GM20000 (cell line): ENCODE results near the gene LHFPL4.

Source experiments
- DNase-seq: peaks from one replicate; pipeline ENCODE4 v3.0.0; 2012; ENCODE audit warnings: low spot score
- TF ChIP-seq, protein P1 (sequence below): IDR thresholded peaks from 2 replicates; pipeline ENCODE4 v1.5.1; 2012; ENCODE audit warnings: mild to moderate bottlenecking, control low read depth; ENCODE audit errors: extremely low read depth, missing control alignments

LHFPL4 gene

DNA sequence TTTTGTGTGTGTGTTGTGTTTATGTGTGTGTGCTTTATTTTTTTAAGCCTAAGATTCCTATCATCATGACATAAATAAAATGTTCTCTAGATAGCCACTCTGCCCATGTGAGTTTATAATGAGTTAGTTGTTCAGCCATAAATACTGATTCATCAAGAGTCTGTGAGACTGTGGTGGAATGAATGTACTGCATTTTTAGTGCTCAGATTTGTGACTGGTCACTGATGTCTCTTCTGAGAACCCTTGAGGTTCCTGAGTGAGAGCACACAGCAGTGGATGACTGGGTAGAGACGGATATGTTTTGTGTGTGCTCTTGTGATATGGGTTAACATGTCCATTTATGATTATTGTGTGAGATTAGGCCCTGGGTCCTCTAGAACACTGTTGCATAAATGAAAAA is 105.0 kb downstream of the LHFPL4 start:
- TF ChIP-seq, protein P1, sequence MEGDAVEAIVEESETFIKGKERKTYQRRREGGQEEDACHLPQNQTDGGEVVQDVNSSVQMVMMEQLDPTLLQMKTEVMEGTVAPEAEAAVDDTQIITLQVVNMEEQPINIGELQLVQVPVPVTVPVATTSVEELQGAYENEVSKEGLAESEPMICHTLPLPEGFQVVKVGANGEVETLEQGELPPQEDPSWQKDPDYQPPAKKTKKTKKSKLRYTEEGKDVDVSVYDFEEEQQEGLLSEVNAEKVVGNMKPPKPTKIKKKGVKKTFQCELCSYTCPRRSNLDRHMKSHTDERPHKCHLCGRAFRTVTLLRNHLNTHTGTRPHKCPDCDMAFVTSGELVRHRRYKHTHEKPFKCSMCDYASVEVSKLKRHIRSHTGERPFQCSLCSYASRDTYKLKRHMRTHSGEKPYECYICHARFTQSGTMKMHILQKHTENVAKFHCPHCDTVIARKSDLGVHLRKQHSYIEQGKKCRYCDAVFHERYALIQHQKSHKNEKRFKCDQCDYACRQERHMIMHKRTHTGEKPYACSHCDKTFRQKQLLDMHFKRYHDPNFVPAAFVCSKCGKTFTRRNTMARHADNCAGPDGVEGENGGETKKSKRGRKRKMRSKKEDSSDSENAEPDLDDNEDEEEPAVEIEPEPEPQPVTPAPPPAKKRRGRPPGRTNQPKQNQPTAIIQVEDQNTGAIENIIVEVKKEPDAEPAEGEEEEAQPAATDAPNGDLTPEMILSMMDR: no peak
- no peak for DNase-seq
